Neural cell (in vitro differentiated cells): ENCODE measurements around the gene TBC1D10B.

Source experiments
- CTCF ChIP-seq: fragments of 450-650 bp; IDR thresholded peaks from 2 replicates; pipeline ENCODE4 v1.5.1; 2014; ENCODE audit warnings: antibody characterized with exemption, mild to moderate bottlenecking, moderate library complexity; ENCODE audit not compliant: poor library complexity, severe bottlenecking
- EP300 ChIP-seq: fragments of 450-650 bp; conservative IDR thresholded peaks from 2 replicates; pipeline ENCODE4 v1.6.1; 2014; ENCODE audit warnings: antibody characterized with exemption, mild to moderate bottlenecking, moderate library complexity; ENCODE audit not compliant: poor library complexity, severe bottlenecking
- MXI1 ChIP-seq: fragments of 450-650 bp; conservative IDR thresholded peaks from 2 replicates; pipeline ENCODE4 v1.6.1; 2014; ENCODE audit warnings: antibody characterized with exemption, mild to moderate bottlenecking; ENCODE audit not compliant: poor library complexity, severe bottlenecking
- RAD21 ChIP-seq: fragments of 450-650 bp; conservative IDR thresholded peaks from 2 replicates; pipeline ENCODE4 v1.6.1; 2014; ENCODE audit warnings: antibody characterized with exemption, mild to moderate bottlenecking, moderate library complexity
- TAF1 ChIP-seq: IDR thresholded peaks from 2 replicates; pipeline ENCODE4 v1.6.1; 2012; ENCODE audit warnings: low read depth
- TF ChIP-seq, protein P1 (sequence below): IDR thresholded peaks from 2 replicates; pipeline ENCODE4 v1.6.1; 2012; ENCODE audit warnings: borderline replicate concordance

- TF ChIP-seq CTCF (no peak), RAD21 (no peak), TAF1 (no peak), MXI1 (no peak), EP300 (no peak)
- TF ChIP-seq, protein P1, sequence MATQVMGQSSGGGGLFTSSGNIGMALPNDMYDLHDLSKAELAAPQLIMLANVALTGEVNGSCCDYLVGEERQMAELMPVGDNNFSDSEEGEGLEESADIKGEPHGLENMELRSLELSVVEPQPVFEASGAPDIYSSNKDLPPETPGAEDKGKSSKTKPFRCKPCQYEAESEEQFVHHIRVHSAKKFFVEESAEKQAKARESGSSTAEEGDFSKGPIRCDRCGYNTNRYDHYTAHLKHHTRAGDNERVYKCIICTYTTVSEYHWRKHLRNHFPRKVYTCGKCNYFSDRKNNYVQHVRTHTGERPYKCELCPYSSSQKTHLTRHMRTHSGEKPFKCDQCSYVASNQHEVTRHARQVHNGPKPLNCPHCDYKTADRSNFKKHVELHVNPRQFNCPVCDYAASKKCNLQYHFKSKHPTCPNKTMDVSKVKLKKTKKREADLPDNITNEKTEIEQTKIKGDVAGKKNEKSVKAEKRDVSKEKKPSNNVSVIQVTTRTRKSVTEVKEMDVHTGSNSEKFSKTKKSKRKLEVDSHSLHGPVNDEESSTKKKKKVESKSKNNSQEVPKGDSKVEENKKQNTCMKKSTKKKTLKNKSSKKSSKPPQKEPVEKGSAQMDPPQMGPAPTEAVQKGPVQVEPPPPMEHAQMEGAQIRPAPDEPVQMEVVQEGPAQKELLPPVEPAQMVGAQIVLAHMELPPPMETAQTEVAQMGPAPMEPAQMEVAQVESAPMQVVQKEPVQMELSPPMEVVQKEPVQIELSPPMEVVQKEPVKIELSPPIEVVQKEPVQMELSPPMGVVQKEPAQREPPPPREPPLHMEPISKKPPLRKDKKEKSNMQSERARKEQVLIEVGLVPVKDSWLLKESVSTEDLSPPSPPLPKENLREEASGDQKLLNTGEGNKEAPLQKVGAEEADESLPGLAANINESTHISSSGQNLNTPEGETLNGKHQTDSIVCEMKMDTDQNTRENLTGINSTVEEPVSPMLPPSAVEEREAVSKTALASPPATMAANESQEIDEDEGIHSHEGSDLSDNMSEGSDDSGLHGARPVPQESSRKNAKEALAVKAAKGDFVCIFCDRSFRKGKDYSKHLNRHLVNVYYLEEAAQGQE: no peak
These were observed 10.5 kb upstream of the TBC1D10B start for GRCh38 chr16:30380803-30381208.
